GM21619 (cell line): ENCODE data around the gene SLC25A29.

ENCODE experiments used
- ATAC-seq: cut with Tn5 transposase; IDR thresholded peaks from one replicate; pipeline ENCODE4 v1.9.1; 2021; ENCODE audit not compliant: unreplicated experiment

The SLC25A29 gene

GRCh38 chr14:100282766-100283419, 23.4 kb downstream of the SLC25A29 start:
- no peak for ATAC-seq

- no peak for ATAC-seq
These were observed 24.2 kb downstream of the SLC25A29 start for GRCh38 chr14:100282083-100282350.

GRCh38 chr14:100281286-100282082, 24.8 kb downstream of the SLC25A29 start:
- no peak for ATAC-seq

GRCh38 chr14:100279563-100279962, 26.7 kb downstream of the SLC25A29 start:
- ATAC-seq = no peak

- no peak for ATAC-seq
These were observed 27.1 kb downstream of the SLC25A29 start for GRCh38 chr14:100279133-100279532.

- ATAC-seq = peak; percentile 65
These were observed 27.5 kb downstream of the SLC25A29 start for GRCh38 chr14:100278702-100279101.

GRCh38 chr14:100275214-100275613, 31.0 kb downstream of the SLC25A29 start:
- no peak for ATAC-seq

GRCh38 chr14:100274250-100274649, 32.0 kb downstream of the SLC25A29 start:
- no peak for ATAC-seq

GRCh38 chr14:100271247-100271939, 34.9 kb downstream of the SLC25A29 start:
- no peak for ATAC-seq

- ATAC-seq = no peak
These were observed 37.5 kb downstream of the SLC25A29 start for GRCh38 chr14:100268591-100269207.

GRCh38 chr14:100267990-100268389, 38.3 kb downstream of the SLC25A29 start:
- ATAC-seq = no peak

GRCh38 chr14:100263141-100263540, 43.1 kb downstream of the SLC25A29 start:
- ATAC-seq = no peak

GRCh38 chr14:100262545-100262944, 43.7 kb downstream of the SLC25A29 start:
- no peak for ATAC-seq

- ATAC-seq = no peak
These were observed 44.6 kb downstream of the SLC25A29 start for GRCh38 chr14:100261621-100262020.

- peak; percentile 71 for ATAC-seq
These were observed 49.8 kb downstream of the SLC25A29 start for GRCh38 chr14:100256339-100256895.

GRCh38 chr14:100252684-100253083, 53.6 kb downstream of the SLC25A29 start:
- no peak for ATAC-seq

- no peak for ATAC-seq
These were observed 55.3 kb downstream of the SLC25A29 start for GRCh38 chr14:100250732-100251465.

- ATAC-seq = no peak
These were observed 59.3 kb downstream of the SLC25A29 start for GRCh38 chr14:100246809-100247428.

GRCh38 chr14:100243020-100243419, 63.2 kb downstream of the SLC25A29 start:
- ATAC-seq = no peak

- no peak for ATAC-seq
These were observed 65.0 kb downstream of the SLC25A29 start for GRCh38 chr14:100241279-100241678.
